ENCODE measurements around the gene PDCD6IP.
A peak's percentile ranks its signal among the peaks of the same experiment; 100 is the strongest.
"Not testable (repeated sequence)": the region's sequence is repeated elsewhere in the genome, so short reads cannot be mapped to it uniquely, and the experiment has no call there.

Gene PDCD6IP, protein sequence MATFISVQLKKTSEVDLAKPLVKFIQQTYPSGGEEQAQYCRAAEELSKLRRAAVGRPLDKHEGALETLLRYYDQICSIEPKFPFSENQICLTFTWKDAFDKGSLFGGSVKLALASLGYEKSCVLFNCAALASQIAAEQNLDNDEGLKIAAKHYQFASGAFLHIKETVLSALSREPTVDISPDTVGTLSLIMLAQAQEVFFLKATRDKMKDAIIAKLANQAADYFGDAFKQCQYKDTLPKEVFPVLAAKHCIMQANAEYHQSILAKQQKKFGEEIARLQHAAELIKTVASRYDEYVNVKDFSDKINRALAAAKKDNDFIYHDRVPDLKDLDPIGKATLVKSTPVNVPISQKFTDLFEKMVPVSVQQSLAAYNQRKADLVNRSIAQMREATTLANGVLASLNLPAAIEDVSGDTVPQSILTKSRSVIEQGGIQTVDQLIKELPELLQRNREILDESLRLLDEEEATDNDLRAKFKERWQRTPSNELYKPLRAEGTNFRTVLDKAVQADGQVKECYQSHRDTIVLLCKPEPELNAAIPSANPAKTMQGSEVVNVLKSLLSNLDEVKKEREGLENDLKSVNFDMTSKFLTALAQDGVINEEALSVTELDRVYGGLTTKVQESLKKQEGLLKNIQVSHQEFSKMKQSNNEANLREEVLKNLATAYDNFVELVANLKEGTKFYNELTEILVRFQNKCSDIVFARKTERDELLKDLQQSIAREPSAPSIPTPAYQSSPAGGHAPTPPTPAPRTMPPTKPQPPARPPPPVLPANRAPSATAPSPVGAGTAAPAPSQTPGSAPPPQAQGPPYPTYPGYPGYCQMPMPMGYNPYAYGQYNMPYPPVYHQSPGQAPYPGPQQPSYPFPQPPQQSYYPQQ

DNA sequence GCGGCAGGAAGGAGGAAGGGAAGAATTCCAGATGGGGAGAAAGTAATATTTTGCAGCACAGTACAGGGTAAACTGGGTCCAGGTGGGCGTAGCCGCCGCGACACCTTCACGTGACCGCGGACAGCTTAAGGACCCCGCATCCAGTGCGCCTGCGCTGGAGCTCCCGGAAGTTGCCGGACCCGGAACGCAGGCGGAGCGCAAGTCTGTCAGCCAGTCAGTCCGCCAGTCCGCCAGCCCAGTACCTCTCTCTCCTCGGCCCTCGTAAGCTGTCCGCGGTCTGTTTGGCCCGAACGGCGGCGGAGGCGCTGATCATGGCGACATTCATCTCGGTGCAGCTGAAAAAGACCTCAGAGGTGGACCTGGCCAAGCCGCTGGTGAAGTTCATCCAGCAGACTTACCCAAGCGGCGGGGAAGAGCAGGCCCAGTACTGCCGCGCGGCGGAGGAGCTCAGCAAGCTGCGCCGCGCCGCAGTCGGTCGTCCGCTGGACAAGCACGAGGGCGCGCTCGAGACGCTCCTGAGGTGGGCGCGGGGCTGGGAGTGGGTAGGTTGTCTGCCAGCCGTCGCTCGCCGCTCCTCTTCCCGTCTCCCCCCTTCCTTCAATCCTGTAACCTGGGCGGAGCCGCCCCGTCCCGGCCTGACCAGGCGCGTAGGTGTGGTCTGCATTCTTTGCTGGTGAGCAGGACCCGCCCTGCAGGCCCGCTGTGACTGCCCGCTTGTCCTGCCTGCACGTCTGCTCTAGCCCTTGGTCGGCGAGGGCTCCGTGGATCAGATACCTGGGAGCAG, at the start of gene PDCD6IP:
Gene PDCD6IP, plus strand, starts transcription at position 213 of the 784 bp plus-strand sequence. Its CDS starts 99 bp downstream, at position 312.
- DNase-seq: peak; percentile 88 to 92

GRCh38 chr3:33749546-33750210, 48.8 kb upstream of the PDCD6IP start:
- DNase-seq: peak; percentile 66 to 74

- peak in 1 of 2 donors; percentile 34 for DNase-seq
Observed at GRCh38 chr3:33750211-33750548, 48.2 kb upstream of the PDCD6IP start.

- DNase-seq: no peak
Observed at GRCh38 chr3:33751336-33751735, 47.1 kb upstream of the PDCD6IP start.

GRCh38 chr3:33754391-33754790, 44.0 kb upstream of the PDCD6IP start:
- not testable (repeated sequence) for DNase-seq

DNA sequence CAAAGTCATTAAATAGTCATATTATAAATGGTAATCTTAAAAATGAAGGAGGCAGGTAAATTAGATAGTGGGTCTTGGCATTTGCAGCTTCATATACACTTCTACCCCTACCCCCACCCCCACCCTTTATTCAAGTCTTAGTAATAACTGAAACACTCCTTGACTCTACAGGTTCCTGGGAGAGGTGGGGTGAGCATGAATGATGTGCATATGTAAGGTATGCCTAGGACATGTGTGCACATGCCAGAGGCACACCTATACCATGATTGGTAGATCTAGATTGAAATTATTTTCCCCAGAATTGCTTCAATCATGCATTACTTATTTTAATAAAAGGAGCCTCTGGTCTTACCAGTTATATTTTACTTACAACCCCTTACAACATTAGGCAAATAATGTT, 40.1 kb upstream of the PDCD6IP start:
- no peak for DNase-seq

DNA sequence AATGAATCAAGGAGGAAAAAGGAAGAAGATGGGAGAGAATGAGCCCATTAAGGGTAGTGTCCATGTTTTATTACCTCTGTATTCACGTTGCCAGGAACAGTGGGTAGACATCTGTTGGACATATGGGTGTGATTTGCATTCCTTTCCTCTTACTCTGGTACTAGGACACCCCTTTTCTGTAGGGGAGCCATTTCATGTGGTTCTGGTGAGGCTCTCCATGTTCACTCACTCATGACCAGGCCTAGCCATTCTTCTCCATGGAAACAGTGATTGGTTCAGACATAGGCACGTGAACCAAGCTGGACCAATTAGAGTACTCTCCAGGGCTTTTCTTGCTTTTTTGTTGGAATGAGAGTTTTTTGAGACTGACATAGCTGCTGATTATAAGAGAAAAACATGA, 39.6 kb upstream of the PDCD6IP start:
- DNase-seq: no peak

DNA sequence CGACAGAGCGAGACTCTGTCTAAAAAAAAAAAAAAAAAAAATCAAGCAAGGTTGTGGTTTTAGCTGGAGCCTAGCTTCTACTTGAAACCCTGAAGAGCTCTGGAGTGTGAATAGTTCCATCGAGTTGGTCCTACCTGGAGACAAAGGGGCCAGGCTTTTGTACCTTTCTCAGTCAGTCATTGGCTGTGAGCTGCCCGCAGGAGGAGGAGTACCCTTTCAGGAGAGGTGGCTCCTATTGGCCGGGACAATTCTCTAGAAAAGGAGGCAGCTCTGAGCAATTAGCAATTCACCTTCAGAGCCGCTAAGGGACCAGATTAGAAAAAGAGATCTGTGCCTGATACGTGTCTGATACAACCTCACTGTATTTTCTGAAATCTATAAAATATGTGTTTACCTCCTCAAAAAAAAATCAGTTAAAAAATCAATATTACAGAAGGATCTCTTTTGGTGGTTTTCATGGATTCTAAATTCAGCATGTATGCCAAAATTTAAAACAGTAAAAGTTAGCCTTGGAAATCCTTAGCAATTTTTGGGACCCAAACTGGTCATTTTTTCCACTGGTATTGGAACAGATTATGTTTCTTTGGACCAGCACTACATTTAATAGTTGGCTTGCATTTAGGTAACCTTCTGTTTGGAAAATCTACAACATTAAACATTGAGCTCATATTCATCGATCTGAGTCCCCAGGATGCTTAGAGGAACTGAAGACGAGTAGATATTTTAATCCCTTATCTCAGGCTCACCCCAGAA, 29.7 kb upstream of the PDCD6IP start:
- DNase-seq: no peak

DNA sequence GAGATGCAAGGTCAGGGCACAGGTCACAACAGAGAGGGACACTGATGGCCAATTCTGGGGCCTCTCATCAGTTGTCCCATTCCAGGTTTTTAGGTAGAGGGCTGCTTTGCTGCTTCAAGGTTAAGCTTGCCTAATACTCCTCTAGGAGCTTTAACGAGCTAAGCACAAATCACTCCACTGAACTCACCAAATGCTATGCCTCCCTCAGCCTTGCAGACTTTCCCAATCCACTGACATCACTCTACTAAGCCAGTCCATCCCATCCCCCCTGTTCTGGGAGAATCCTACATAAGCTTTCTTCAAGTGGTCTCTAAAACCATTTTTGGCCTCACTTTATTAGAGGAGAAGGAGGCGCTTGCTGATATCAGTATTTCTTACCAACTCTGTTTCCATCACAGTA, 24.8 kb upstream of the PDCD6IP start:
- DNase-seq: no peak

DNA sequence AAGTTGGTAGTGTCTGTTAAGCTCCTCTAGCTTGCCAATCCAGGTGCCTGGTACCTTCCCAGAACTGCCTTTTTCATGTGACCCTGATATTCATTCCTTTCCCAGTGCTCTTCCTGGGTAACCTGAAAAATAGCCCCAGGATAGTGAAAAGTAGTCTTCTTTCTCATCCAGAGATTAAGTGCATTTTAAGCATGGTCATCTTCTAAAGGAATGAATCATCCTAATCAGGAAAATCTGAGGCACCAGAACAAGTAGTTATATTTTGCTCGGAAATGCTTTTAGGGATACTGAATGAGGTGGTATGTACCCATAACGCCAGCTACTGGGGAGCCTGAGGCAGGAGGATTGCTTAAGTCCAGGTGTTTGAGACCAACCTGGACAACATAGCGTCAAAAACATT, 23.1 kb upstream of the PDCD6IP start:
- no peak for DNase-seq

- DNase-seq: no peak
Observed at GRCh38 chr3:33777996-33778395, 20.4 kb upstream of the PDCD6IP start.

GRCh38 chr3:33779751-33780150, 18.7 kb upstream of the PDCD6IP start:
- DNase-seq: no peak

GRCh38 chr3:33781413-33781812, 17.0 kb upstream of the PDCD6IP start:
- not testable (repeated sequence) for DNase-seq

- no peak for DNase-seq
Observed at GRCh38 chr3:33786565-33787327, 11.7 kb upstream of the PDCD6IP start.

- peak; percentile 52 to 74 for DNase-seq
Observed at GRCh38 chr3:33787328-33788009, 11.0 kb upstream of the PDCD6IP start.

GRCh38 chr3:33789183-33789954, 9.1 kb upstream of the PDCD6IP start:
- no peak for DNase-seq

DNA sequence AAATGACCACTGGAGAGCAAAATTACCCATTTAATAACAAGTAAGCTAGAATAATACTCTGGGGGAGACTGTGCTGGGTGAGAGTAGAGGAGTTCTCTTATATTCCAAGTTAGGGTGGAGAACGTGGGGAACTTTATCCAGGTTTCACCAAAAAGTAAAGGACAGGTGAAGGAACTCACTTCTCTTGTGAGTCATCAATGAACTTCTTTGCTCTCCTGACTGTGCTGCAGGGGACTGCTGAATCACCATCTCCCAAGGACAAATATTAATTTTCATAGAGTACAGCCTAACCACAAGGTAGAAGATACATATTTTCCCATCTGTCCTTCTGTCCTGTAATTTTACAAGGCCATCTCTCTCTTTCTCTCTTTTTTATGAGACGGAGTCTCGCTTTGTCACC, 8.3 kb upstream of the PDCD6IP start:
- no peak for DNase-seq

GRCh38 chr3:33791477-33792166, 6.8 kb upstream of the PDCD6IP start:
- DNase-seq: peak; percentile 94 to 100
